Mesothelial cell of epicardium (in vitro differentiated cells): Measurements from ENCODE around the gene MEIOC. TPM values are rescaled to one million over a fixed set of nuclear protein-coding genes. Genes with fewer than 3 reads are reported as not detected.

ENCODE experiments used
- DNase-seq, 2 experiments: peaks; one replicate each; pipeline ENCODE4 v3.0.0; 2021; ENCODE audit warnings: low spot score in 2 of 2; ENCODE audit not compliant: unreplicated experiment in 2 of 2
- H3K27ac Mint-ChIP-seq: 2 replicates; pipeline ENCODE4 v1.8.0; 2021; ENCODE audit warnings: mixed read lengths
- H3K27me3 Mint-ChIP-seq: 2 replicates; pipeline ENCODE4 v1.8.0; 2021; ENCODE audit warnings: low read depth, mixed read lengths
- H3K36me3 Mint-ChIP-seq: 2 replicates; pipeline ENCODE4 v1.8.0; 2021; ENCODE audit warnings: mixed read lengths
- H3K4me1 Mint-ChIP-seq: 2 replicates; pipeline ENCODE4 v1.8.0; 2021; ENCODE audit warnings: mixed read lengths
- H3K4me3 Mint-ChIP-seq: 2 replicates; pipeline ENCODE4 v1.8.0; 2021; ENCODE audit warnings: mild to moderate bottlenecking, moderate library complexity, mixed read lengths
- H3K9me3 Mint-ChIP-seq: 2 replicates; pipeline ENCODE4 v1.8.0; 2021; ENCODE audit warnings: mixed read lengths
- total RNA-seq: library from RNA; stranded (reverse); gene quantifications from 3 replicates; pipeline ENCODE4 v1.2.1, GENCODE V29; 2021
- TF ChIP-seq, protein P1 (sequence below): fragments of 200-600 bp; sonication (generic); IDR thresholded peaks from one replicate; pipeline ENCODE4 v1.5.0; 2021; ENCODE audit warnings: antibody characterized with exemption; ENCODE audit not compliant: unreplicated experiment

MEIOC gene
- total RNA-seq, 1 donor from 2014 or later, result 0.11 TPM

DNA sequence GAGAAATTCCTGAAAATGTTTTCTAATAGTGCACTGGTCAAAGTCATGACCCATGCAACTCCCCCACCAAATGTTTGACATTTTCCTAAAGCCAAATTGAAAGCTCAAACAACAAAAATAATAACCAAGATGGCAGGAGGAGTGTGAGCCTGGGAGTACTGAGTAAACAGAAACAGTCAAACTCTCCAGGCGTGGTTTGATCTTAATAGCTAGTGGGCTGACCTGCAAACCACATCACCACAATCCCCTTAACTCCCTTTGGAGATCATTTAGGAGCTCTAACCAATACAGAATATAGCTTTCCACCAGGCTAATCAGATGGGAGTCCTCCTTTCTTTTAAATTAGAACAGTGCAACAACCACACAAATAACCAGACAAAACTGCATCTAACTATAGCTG, 19.2 kb upstream of the MEIOC start:
- no peak overlapping the region for H3K4me3 Mint-ChIP-seq
- TF ChIP-seq, protein P1, sequence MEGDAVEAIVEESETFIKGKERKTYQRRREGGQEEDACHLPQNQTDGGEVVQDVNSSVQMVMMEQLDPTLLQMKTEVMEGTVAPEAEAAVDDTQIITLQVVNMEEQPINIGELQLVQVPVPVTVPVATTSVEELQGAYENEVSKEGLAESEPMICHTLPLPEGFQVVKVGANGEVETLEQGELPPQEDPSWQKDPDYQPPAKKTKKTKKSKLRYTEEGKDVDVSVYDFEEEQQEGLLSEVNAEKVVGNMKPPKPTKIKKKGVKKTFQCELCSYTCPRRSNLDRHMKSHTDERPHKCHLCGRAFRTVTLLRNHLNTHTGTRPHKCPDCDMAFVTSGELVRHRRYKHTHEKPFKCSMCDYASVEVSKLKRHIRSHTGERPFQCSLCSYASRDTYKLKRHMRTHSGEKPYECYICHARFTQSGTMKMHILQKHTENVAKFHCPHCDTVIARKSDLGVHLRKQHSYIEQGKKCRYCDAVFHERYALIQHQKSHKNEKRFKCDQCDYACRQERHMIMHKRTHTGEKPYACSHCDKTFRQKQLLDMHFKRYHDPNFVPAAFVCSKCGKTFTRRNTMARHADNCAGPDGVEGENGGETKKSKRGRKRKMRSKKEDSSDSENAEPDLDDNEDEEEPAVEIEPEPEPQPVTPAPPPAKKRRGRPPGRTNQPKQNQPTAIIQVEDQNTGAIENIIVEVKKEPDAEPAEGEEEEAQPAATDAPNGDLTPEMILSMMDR, result no peak
- no peak overlapping the region for H3K27ac Mint-ChIP-seq
- no peaks in the 10 kb centered on the region for H3K9me3 Mint-ChIP-seq
- H3K27me3 Mint-ChIP-seq, result no peaks in the 10 kb centered on the region
- H3K4me1 Mint-ChIP-seq, result no peaks in the 10 kb centered on the region
- DNase-seq, result no peak
- no peaks in the 10 kb centered on the region for H3K36me3 Mint-ChIP-seq

DNA sequence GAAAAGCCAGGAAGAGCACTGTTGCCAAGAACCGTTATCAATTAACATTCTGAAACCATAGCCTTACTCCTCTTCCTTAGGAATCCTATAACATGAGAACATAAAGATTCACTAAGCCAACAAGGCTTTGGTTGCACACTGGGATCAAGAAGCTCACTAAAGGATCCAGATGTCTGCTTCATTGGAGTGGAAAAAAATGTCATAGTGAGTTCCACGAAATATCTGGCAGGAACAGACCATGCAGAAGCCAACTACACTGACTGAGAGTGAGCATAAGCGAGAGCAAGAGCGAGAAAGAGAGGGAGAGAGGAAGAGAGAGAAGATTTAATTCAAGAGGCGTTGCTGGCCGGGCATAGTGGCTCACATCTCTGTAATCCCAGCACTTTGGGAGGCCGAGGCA, 13.4 kb upstream of the MEIOC start:
- Mint-ChIP-seq H3K4me3 (no peak overlapping the region), H3K27me3 (peaks cover 2% of the 10 kb centered on the region), H3K9me3 (no peaks in the 10 kb centered on the region), H3K4me1 (no peaks in the 10 kb centered on the region), H3K36me3 (no peaks in the 10 kb centered on the region), H3K27ac (no peak overlapping the region)
- DNase-seq, result no peak
- TF ChIP-seq, protein P1, result no peak

DNA sequence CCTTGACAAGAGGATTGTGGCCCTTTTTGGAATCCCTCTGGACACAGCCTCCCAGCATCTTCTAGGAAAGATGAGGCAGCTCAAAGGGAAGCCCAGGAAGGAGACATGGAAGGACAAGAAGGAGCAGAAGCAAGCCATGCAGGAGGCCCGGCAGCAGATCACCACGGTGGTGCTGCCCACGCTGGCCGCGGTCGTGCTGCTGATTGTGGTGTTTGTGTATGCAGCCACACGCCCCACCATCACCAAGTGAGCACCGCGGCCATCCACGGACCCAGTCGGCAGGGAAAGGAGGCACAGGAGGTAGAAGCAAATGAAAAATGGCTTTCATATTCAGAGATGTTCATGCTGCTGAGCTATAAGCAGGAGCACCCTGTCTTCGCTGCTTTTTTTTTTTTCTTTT, 10.9 kb upstream of the MEIOC start:
- no peaks in the 10 kb centered on the region for H3K9me3 Mint-ChIP-seq
- peaks cover 15% of the 10 kb centered on the region for H3K27me3 Mint-ChIP-seq
- no peak for DNase-seq
- TF ChIP-seq, protein P1, result no peak
- H3K27ac Mint-ChIP-seq, result no peak overlapping the region
- no peaks in the 10 kb centered on the region for H3K4me1 Mint-ChIP-seq
- no peak overlapping the region for H3K4me3 Mint-ChIP-seq
- no peaks in the 10 kb centered on the region for H3K36me3 Mint-ChIP-seq

DNA sequence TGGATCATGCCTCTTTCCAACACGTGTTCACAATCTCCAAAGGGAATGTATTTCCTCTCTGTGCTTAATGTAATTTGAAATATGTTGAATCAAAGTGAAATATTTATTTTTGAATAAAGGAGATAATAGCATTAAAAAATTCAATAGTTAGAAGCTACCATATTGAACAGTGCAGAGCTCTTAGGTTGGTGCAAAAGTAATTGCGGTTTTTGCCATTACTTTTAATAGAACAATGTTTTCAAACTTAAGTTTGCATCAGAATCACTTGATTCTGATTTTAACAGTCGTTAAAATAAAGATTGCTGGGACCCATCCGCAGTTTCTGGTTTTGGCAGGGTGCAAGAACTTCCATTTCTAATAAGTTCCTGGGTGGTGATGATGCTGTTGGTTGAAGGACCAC, 10.0 kb upstream of the MEIOC start:
- H3K27me3 Mint-ChIP-seq, result peaks cover 19% of the 10 kb centered on the region
- TF ChIP-seq, protein P1, result no peak
- DNase-seq, result no peak
- no peaks in the 10 kb centered on the region for H3K9me3 Mint-ChIP-seq
- H3K4me1 Mint-ChIP-seq, result no peaks in the 10 kb centered on the region
- no peak overlapping the region for H3K4me3 Mint-ChIP-seq
- H3K27ac Mint-ChIP-seq, result no peak overlapping the region
- no peaks in the 10 kb centered on the region for H3K36me3 Mint-ChIP-seq

DNA sequence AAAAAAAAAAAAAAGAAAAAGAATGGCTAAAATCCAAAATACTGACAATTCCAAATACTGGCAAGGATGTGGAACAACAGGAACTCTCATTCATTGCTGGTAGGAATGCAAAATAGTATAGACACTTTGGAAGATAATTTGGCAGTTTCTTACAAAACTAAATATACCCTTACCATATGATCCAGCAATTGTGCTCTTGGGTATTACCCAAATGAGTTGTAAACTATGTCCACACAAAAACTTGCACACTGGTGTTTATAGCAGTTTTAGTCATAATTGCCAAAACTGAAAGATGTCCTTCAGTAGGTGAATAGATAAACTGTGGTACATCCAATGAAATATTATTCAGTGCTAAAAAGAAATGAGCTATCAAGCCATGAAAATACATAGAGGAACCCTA, 8.5 kb upstream of the MEIOC start:
- Mint-ChIP-seq H3K27me3 (peaks cover 21% of the 10 kb centered on the region), H3K9me3 (no peaks in the 10 kb centered on the region), H3K4me3 (no peak overlapping the region), H3K27ac (no peak overlapping the region), H3K36me3 (no peaks in the 10 kb centered on the region), H3K4me1 (no peaks in the 10 kb centered on the region)
- TF ChIP-seq, protein P1, result no peak
- DNase-seq, result no peak

DNA sequence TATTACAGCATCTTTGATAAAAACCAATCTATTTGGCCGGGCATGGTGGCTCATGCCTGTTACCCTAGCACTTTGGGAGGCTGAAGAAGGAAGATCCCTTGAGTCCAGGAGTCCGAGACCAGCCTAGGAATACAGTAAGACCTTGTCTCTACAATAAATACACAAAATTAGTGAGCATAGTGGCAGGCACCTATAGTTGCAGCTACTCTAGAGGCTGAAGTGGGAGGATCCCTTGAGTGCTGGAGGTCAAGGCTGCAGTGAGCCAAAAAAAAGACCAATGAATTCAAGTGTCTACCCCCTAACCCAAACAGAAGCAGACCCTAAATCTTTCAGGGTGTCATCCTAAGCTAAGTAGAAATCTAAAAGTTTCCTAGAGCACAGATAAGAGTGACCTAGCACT, 7.3 kb upstream of the MEIOC start:
- Mint-ChIP-seq H3K27ac (no peak overlapping the region), H3K4me1 (no peaks in the 10 kb centered on the region), H3K4me3 (no peak overlapping the region), H3K9me3 (peaks cover 4% of the 10 kb centered on the region), H3K27me3 (peaks cover 27% of the 10 kb centered on the region), H3K36me3 (no peaks in the 10 kb centered on the region)
- no peak for DNase-seq
- TF ChIP-seq, protein P1, result no peak
